SHP77 (cell line): ENCODE data around the gene MRPL14.

Experiments used
- DNase-seq, 2 experiments: peaks; one replicate each; lab custom pipeline; 2025; lab: John Stamatoyannopoulos, UW

MRPL14 gene

GRCh38 chr6:44064948-44065272 lies 62.3 kb downstream of the MRPL14 start:
- no peak for DNase-seq

GRCh38 chr6:44064089-44064947 lies 62.9 kb downstream of the MRPL14 start:
- DNase-seq: no peak

GRCh38 chr6:44063561-44064059 lies 63.6 kb downstream of the MRPL14 start:
- DNase-seq: no peak
